Activated T-cell treated with anti-CD3 and anti-CD28 coated beads, Interleukin-2, amount 50 U/mL, for 24 hours (primary cell): Measurements from ENCODE around the gene NAV3.

Experiments used
- DNase-seq: peaks from one replicate; pipeline ENCODE4 v3.0.0-alpha.2; 2020
- H3K27ac Mint-ChIP-seq: 2 replicates; pipeline ENCODE4 v1.8.0; 2020; ENCODE audit warnings: mild to moderate bottlenecking, mixed read lengths
- H3K27me3 Mint-ChIP-seq: 2 replicates; pipeline ENCODE4 v1.8.0; 2020; ENCODE audit warnings: mixed read lengths
- H3K36me3 Mint-ChIP-seq: 2 replicates; pipeline ENCODE4 v1.8.0; 2020; ENCODE audit warnings: low read depth, mixed read lengths
- H3K4me1 Mint-ChIP-seq: 2 replicates; pipeline ENCODE4 v1.8.0; 2020; ENCODE audit warnings: low read depth, mixed read lengths
- H3K4me3 Mint-ChIP-seq: 2 replicates; pipeline ENCODE4 v1.8.0; 2020; ENCODE audit warnings: mild to moderate bottlenecking, moderate library complexity, mixed read lengths
- H3K9me3 Mint-ChIP-seq: 2 replicates; pipeline ENCODE4 v1.8.0; 2020; ENCODE audit warnings: mixed read lengths

The NAV3 gene

DNA sequence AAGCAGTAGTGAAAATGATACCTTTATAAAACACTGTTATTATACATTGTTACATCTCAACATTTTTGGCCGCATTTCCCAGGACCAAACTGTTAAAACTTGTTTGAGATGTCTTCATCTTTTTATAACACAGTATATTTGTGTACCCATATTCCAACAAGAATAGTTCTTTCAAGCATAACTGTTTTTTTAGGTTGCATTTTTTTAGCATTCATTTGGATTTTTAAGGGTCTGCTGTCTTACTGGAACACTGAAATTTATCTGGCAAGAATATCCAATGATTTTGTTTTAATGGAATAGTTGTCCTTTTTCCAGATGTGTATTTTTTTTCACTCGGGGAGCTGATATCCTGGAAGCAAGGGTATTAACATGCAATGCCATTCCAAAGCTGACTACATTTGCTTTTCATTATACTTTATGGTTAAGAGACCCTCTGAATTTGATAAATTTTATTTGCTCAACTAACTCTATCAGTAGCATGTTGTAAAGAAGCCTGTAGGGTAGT, 8.9 kb upstream of the NAV3 start:
- DNase-seq, result no peak
- Mint-ChIP-seq H3K36me3 (no peaks in the 10 kb centered on the region), H3K4me1 (no peaks in the 10 kb centered on the region)

DNA sequence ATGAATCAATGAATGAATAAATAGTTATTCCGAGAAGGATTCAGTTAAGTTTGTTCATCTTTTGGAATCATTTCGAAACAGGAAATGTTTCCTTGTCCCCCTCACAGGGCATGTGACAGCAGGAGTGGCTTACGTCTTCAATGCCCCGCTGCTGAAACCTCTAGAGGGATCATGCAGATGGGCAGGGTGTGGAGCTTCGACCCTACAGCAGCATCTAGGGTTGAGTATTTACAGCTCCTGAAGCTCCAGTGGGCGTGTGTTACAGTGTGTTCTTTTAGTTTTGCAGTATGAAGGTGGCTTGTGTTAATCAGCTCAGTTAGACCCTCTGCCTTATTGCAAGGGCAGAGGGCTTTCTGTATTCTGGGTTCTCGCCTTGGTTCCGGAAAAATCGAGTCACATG, 2.6 kb downstream of the NAV3 start:
- no peak overlapping the region for H3K4me3 Mint-ChIP-seq
- no peak overlapping the region for H3K27ac Mint-ChIP-seq
- H3K27me3 Mint-ChIP-seq, result no peaks in the 10 kb centered on the region
- no peaks in the 10 kb centered on the region for H3K4me1 Mint-ChIP-seq
- DNase-seq, result no peak
- no peaks in the 10 kb centered on the region for H3K9me3 Mint-ChIP-seq
- no peaks in the 10 kb centered on the region for H3K36me3 Mint-ChIP-seq

More for the DNA sequence above, 8.9 kb upstream of the NAV3 start:
- Mint-ChIP-seq H3K27ac (no peak overlapping the region), H3K4me3 (no peak overlapping the region), H3K9me3 (peaks cover 4% of the 10 kb centered on the region), H3K27me3 (no peaks in the 10 kb centered on the region)

DNA sequence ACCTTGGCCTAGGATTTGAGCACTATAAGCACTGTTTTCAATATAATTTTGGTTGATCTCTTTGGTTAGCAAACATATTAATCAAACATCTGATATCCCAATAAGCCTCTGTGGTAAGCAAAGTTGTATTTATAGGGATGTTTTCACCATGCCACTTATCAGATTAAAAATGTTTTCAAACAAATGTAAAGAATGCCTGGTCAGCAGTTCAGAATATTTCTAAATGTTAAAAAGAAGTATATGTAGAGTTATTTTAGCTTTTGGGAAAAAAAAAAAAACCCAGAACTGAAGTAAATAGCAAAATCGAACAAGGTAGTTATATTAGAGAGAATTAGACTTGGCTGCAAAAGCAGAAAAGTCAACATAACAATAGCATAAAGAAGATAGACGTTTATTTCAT, 3.9 kb downstream of the NAV3 start:
- H3K4me3 Mint-ChIP-seq, result no peak overlapping the region
- H3K9me3 Mint-ChIP-seq, result no peaks in the 10 kb centered on the region
- H3K27me3 Mint-ChIP-seq, result no peaks in the 10 kb centered on the region
- DNase-seq, result no peak
- H3K36me3 Mint-ChIP-seq, result no peaks in the 10 kb centered on the region
- H3K27ac Mint-ChIP-seq, result no peak overlapping the region
- H3K4me1 Mint-ChIP-seq, result no peaks in the 10 kb centered on the region

DNA sequence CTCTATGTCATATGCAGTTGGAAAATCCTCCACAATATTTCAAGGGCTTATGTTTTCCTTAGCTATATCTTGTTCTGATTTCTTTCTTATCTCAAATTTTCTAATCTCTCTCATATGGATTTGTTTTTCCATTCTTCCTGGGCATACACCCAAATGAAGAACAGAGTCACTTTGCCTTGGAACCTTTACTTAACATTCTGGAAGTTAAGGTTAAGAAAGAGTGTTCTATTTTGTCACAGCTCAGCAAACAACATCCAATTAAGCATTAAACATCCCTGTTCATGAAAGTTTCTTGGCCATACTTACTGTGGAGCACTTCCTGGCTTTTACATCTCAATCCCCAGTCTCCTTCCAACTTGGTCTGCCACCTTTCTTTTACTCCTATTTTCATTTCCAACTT, 5.3 kb downstream of the NAV3 start:
- Mint-ChIP-seq H3K9me3 (no peaks in the 10 kb centered on the region), H3K27me3 (no peaks in the 10 kb centered on the region)
- no peak for DNase-seq

DNA sequence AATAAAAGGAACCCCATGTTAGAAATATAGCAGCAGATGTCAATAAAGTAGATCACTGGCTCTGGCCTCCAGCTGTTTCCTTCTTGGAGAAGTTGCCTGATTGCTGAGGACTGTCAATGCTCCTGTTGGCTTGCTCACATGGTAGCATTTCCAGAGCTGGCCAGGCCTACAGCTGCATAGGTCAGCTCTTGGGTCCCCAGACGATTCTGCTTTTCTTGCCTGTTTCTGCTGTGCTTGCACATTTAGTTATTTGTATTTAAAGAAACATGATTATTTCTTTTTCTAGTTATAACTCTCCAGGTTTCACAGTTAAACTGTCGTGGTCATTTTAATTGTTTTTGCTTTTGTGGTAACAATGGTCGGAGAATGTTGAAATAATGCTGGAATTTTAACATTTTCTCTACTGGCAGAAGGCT, 7.2 kb downstream of the NAV3 start:
- no peak for DNase-seq
- no peak overlapping the region for H3K4me3 Mint-ChIP-seq
- no peaks in the 10 kb centered on the region for H3K4me1 Mint-ChIP-seq
- H3K36me3 Mint-ChIP-seq, result no peaks in the 10 kb centered on the region
- no peaks in the 10 kb centered on the region for H3K27me3 Mint-ChIP-seq
- H3K9me3 Mint-ChIP-seq, result no peaks in the 10 kb centered on the region
- no peak overlapping the region for H3K27ac Mint-ChIP-seq

More for the DNA sequence above, 5.3 kb downstream of the NAV3 start:
- no peaks in the 10 kb centered on the region for H3K36me3 Mint-ChIP-seq
- no peaks in the 10 kb centered on the region for H3K4me1 Mint-ChIP-seq
- H3K4me3 Mint-ChIP-seq, result no peak overlapping the region
- no peak overlapping the region for H3K27ac Mint-ChIP-seq

DNA sequence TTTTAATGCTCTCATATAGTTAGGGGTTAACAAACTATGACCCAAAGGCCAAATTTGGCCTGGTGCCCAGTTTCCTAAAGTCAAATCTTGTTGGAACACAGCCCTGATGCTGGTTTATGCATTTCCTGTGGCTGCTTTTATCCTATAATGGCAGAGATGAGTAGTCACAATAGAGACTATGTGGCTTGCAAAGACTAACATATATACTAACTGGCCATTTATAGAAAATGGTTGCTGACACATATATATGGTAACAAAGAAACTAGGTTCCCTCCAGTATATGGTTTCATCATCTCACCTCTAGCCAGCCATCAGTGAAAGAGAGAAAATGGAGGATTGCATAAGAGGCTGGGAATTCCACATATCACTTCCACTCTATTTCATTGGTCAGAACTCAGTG, 10.8 kb downstream of the NAV3 start:
- DNase-seq, result no peak
- Mint-ChIP-seq H3K9me3 (no peaks in the 10 kb centered on the region), H3K4me1 (no peaks in the 10 kb centered on the region), H3K27me3 (no peaks in the 10 kb centered on the region), H3K27ac (no peak overlapping the region), H3K4me3 (no peak overlapping the region), H3K36me3 (no peaks in the 10 kb centered on the region)

DNA sequence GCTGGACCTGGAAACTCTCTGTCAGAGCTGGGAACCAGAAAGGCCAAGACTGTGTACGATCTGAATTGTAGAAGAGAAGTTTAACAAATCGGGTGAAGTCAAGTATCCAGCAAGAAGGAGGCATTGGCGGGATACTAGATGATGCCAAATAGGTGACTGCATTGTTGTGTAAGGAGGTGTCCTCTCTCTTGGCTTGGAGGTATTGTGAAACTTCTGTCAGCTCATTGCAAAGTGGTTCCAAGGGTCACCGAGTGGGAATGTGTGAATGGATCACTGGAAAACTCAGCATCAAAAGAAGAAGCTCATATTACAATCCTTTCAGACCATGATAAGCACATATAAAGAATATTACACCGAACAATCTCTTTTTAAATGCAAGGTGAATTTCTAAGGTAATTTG, 11.7 kb downstream of the NAV3 start:
- no peak overlapping the region for H3K27ac Mint-ChIP-seq
- no peaks in the 10 kb centered on the region for H3K4me1 Mint-ChIP-seq
- H3K36me3 Mint-ChIP-seq, result no peaks in the 10 kb centered on the region
- DNase-seq, result no peak
- H3K4me3 Mint-ChIP-seq, result no peak overlapping the region
- no peaks in the 10 kb centered on the region for H3K27me3 Mint-ChIP-seq
- peaks cover 3% of the 10 kb centered on the region for H3K9me3 Mint-ChIP-seq

DNA sequence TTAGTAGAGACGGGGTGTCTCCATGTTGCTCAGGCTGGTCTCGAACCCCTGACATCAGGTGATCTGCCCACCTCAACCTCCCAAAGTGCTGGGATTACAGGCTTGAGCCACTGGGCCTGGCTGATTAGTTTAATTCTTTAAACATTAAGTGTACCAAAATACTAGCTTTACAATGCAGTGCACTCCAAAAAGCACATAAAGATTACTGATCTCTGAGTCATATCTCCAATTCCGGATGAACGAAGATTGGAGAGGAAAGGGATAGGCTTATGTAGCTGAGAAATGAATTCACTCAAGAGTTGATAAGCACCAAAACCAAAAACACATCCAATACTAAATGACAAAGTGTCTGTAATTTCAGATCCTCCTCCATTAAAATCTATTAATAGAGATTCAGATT, 15.1 kb downstream of the NAV3 start:
- H3K4me3 Mint-ChIP-seq, result no peak overlapping the region
- no peaks in the 10 kb centered on the region for H3K36me3 Mint-ChIP-seq
- DNase-seq, result no peak
- H3K9me3 Mint-ChIP-seq, result peaks cover 3% of the 10 kb centered on the region
- no peaks in the 10 kb centered on the region for H3K27me3 Mint-ChIP-seq
- H3K4me1 Mint-ChIP-seq, result no peaks in the 10 kb centered on the region
- H3K27ac Mint-ChIP-seq, result no peak overlapping the region

DNA sequence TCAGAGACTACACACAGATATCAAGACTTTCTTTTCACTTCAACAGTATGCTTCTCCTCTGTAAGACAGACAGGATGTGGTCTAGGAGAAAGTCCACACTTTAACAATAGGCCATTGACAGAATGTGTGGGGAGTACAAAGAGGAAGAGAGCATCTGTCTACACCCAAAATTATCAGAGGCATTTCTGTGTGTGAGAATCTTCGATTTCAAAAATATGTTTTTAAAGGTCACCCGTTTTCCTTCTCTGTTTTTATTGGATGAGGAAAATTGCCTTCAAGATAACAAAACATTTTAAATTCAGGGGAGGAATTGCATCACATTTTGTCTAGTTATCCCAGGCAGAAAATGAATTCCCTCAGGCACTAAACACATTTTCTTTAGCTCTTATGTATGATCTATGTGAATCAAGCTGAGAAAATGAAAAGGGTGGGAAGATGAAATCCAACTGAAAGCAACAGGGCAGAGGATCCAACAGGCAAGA, 16.4 kb downstream of the NAV3 start:
- no peak overlapping the region for H3K27ac Mint-ChIP-seq
- no peaks in the 10 kb centered on the region for H3K36me3 Mint-ChIP-seq
- no peaks in the 10 kb centered on the region for H3K27me3 Mint-ChIP-seq
- no peaks in the 10 kb centered on the region for H3K4me1 Mint-ChIP-seq
- DNase-seq, result no peak
- H3K4me3 Mint-ChIP-seq, result no peak overlapping the region
- peaks cover 3% of the 10 kb centered on the region for H3K9me3 Mint-ChIP-seq

DNA sequence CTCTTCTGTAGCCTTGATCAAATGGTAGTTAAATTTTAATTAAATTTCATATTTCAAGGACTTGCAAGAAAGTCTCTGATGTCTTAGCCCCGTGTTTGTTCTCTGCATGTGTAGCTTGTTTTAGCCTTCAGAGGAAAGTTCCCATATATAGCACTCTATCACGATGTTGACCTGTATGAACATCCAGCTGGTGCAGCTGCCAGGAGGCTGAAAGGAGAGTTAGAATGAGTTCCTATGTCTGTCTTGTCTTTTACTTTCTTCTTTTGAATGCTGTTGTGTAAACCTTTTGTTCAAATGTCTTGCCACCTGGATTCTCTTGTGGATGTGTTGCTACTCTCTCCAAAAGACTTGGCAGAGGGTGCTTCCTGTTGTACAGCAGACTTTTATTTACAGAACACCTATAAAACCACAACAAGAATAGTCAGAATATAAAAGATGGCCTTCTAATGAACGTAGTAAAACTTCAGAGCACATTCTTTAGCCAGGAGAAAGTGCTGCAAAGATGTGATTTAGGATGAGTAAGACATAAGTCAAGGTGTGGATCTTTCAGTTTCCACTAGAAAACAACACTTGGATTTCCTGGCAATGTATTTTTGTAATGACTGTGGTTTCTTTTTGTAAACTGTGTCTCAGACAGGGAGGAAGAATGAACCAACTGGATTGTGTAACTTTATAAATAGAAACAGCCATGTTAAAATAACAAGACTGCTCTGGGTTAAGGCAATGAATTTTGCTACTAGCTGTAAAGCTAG, 17.2 kb downstream of the NAV3 start:
- Mint-ChIP-seq H3K4me3 (no peak overlapping the region), H3K36me3 (no peaks in the 10 kb centered on the region), H3K4me1 (no peaks in the 10 kb centered on the region), H3K27ac (no peak overlapping the region), H3K27me3 (no peaks in the 10 kb centered on the region), H3K9me3 (peaks cover 3% of the 10 kb centered on the region)
- DNase-seq, result no peak

DNA sequence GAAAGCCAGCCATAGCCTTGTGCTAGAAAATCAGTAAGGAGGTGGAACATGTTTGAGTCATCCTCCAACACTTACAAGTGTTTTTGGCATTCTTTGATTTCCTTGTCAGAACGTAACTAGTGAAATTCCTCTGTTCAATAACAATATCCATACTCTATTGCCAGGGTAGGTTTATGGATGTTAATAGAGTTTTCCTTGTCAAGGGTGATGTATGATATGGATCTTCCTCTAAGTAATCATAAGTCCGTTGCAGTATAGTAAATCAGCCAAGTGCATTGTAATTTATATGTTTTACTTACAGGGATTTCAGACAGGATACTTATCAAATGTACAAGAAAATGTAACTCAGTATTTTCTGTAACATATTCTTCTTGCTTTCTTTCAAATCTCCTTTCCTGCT, 19.4 kb downstream of the NAV3 start:
- no peaks in the 10 kb centered on the region for H3K36me3 Mint-ChIP-seq
- no peaks in the 10 kb centered on the region for H3K4me1 Mint-ChIP-seq
- peaks cover 3% of the 10 kb centered on the region for H3K9me3 Mint-ChIP-seq
- no peak for DNase-seq
- H3K27me3 Mint-ChIP-seq, result no peaks in the 10 kb centered on the region
- H3K27ac Mint-ChIP-seq, result no peak overlapping the region
- no peak overlapping the region for H3K4me3 Mint-ChIP-seq

DNA sequence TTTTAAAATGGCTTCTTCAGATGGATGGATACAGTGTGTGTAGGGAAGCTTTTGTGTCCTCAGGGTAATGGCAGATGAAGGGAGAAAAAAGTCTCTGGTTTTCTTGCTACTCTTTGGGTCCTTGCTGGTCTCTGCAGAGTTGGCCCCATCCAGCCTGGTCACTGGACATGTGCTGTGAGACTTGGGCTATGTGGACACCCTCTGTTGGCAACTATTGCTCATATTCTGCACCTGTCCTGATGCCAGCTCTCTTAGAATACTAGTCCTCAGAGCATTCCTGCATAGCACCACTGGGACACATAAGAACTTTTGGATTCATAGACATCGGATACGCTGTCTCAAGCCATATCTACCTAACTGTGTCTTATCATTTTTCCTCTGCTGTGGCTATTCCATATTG, 20.0 kb downstream of the NAV3 start:
- H3K27me3 Mint-ChIP-seq, result no peaks in the 10 kb centered on the region
- no peak overlapping the region for H3K4me3 Mint-ChIP-seq
- DNase-seq, result no peak
- H3K36me3 Mint-ChIP-seq, result no peaks in the 10 kb centered on the region
- no peaks in the 10 kb centered on the region for H3K4me1 Mint-ChIP-seq
- no peak overlapping the region for H3K27ac Mint-ChIP-seq
- H3K9me3 Mint-ChIP-seq, result peaks cover 3% of the 10 kb centered on the region

DNA sequence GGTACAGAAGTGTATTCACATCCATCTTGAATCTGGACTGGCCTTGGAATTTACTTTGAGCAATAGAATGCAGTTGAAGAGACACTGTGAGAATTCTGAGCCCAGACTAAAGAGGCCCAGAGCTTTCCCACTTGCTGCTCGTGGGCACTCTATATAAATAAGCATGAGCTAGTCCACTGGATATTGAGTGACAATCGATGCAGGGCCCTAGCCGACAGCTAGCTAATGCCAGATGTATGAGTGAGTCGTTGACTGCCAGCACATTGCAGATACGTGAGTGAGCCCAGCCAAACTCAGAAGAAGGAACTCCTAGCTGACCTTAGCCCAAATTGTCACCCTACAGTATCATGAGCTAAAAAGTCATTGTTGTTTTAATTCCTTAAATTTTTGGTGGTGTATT, 24.9 kb downstream of the NAV3 start:
- Mint-ChIP-seq H3K9me3 (peaks cover 2% of the 10 kb centered on the region), H3K27me3 (no peaks in the 10 kb centered on the region), H3K36me3 (no peaks in the 10 kb centered on the region), H3K27ac (no peak overlapping the region), H3K4me1 (no peaks in the 10 kb centered on the region), H3K4me3 (no peak overlapping the region)
- DNase-seq, result no peak

DNA sequence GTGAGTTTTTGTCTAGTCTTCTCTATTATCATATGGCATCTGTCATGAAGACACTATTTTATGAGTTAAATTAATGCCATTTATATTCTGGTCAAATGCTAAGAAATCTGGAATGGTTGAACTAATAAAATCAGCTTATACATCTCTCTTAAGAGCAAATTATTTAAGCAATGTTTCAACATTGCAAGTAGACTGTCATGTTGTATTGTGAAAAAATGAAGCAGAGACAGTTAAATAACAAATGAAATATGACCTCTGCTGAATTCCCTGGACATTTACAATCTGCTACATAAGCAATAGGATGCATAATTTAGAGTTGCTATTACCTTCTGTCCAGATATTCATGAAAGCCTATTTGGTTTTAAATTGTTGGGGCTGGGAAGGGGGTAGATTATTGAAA, 30.6 kb downstream of the NAV3 start:
- Mint-ChIP-seq H3K27ac (no peak overlapping the region), H3K36me3 (no peaks in the 10 kb centered on the region), H3K9me3 (peaks cover 2% of the 10 kb centered on the region), H3K27me3 (no peaks in the 10 kb centered on the region), H3K4me3 (no peak overlapping the region), H3K4me1 (no peaks in the 10 kb centered on the region)
- DNase-seq, result no peak

DNA sequence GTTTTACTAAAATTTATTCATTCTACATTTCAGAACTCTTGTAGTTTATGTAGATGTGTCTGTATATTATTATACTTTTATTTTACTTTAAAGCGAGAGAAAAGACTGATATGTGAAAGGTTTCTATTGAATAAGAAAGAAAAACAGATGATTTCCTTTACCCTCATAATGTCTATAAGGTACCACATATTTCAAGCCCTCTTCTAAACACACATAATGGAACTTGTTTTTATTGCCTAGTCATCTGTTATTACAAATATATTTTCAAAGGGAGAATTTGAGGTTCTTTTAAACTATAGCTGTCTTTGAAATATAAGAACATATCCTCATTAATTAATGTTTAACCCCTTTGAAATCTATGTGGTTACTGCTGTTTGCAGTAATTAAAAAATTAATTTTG, 34.5 kb downstream of the NAV3 start:
- H3K36me3 Mint-ChIP-seq, result no peaks in the 10 kb centered on the region
- DNase-seq, result no peak
- H3K9me3 Mint-ChIP-seq, result peaks cover 7% of the 10 kb centered on the region
- no peak overlapping the region for H3K4me3 Mint-ChIP-seq
- no peaks in the 10 kb centered on the region for H3K27me3 Mint-ChIP-seq
- no peaks in the 10 kb centered on the region for H3K4me1 Mint-ChIP-seq
- no peak overlapping the region for H3K27ac Mint-ChIP-seq

DNA sequence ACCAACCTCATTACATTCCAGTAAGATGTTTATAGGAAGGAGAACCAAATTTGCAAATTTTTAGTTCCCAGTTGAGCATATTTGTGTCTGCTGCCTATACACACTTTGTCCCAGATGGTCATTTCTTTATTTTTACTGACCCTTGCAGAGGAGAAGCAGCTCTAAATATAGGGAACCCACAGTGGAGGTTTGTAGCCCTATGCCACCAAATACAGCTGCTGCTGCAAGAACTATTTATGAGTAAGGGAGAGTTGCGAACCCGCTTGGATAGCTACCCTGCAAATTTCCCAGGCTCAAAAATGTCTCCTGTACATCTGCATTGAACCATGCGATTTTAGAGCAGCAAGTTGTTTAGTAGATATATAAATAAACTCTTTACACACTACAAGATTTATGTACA, 48.2 kb downstream of the NAV3 start:
- H3K4me1 Mint-ChIP-seq, result no peaks in the 10 kb centered on the region
- DNase-seq, result no peak
- H3K9me3 Mint-ChIP-seq, result peaks cover 14% of the 10 kb centered on the region
- no peaks in the 10 kb centered on the region for H3K27me3 Mint-ChIP-seq
- H3K27ac Mint-ChIP-seq, result no peak overlapping the region
- no peaks in the 10 kb centered on the region for H3K36me3 Mint-ChIP-seq
- H3K4me3 Mint-ChIP-seq, result no peak overlapping the region
